ENCODE data around the gene CLTRN.
A peak's percentile ranks its signal among the peaks of the same experiment; 100 is the strongest.

The CLTRN gene

GRCh38 chrX:15675490-15675921, 10.9 kb upstream of the CLTRN start:
- peak overlapping the region; percentile 92 for H3K9ac ChIP-seq (ENCODE audit: low read depth, low read length, poor library complexity, severe bottlenecking)
- peaks cover 40% of the 10 kb centered on the region for H3K79me2 ChIP-seq (ENCODE audit: insufficient read depth, low read length)
- peaks cover 11% of the 10 kb centered on the region for H3K4me1 ChIP-seq (ENCODE audit: insufficient read depth, low read length, poor library complexity, severe bottlenecking)
- no peaks in the 10 kb centered on the region for H3F3A ChIP-seq (ENCODE audit: low read depth)
- peak overlapping the region; percentile 90 for H2AFZ ChIP-seq (ENCODE audit: low read length)
- H3K4me2 ChIP-seq (ENCODE audit: low read depth, low read length, poor library complexity, severe bottlenecking): peak overlapping the region; percentile 92
- peaks cover 20% of the 10 kb centered on the region for H4K20me1 ChIP-seq (ENCODE audit: insufficient read depth, low read length, poor library complexity, severe bottlenecking)
- no peaks in the 10 kb centered on the region for H3K9me3 ChIP-seq (ENCODE audit: insufficient read depth, low read depth, low read length)
- H3K36me3 ChIP-seq (ENCODE audit: insufficient read depth, low read length): no peaks in the 10 kb centered on the region
- H3K4me3 ChIP-seq (ENCODE audit: low read length, poor library complexity, severe bottlenecking): peak overlapping the region; percentile 91
- no peaks in the 10 kb centered on the region for H3K9me2 ChIP-seq (replicated peaks; ENCODE audit: low read depth, low read length)
- no peaks in the 10 kb centered on the region for H3K27me3 ChIP-seq (ENCODE audit: insufficient read depth, low read length, poor library complexity, severe bottlenecking)
- no peak for TF ChIP-seq CTCF (conservative IDR thresholded peaks at IDR 0.05; ENCODE audit: low read length)
- TF ChIP-seq EZH2phosphoT487 (IDR thresholded peaks at IDR 0.05; ENCODE audit: borderline replicate concordance): no peak

GRCh38 chrX:15674841-15675489, 10.4 kb upstream of the CLTRN start:
- Histone ChIP-seq H3K79me2 (ENCODE audit: insufficient read depth, low read length) (peaks cover 40% of the 10 kb centered on the region), H3K9me2 (replicated peaks; ENCODE audit: low read depth, low read length) (no peaks in the 10 kb centered on the region), H3K4me3 (ENCODE audit: low read length, poor library complexity, severe bottlenecking) (peak overlapping the region; percentile 91), H3K4me1 (ENCODE audit: insufficient read depth, low read length, poor library complexity, severe bottlenecking) (peaks cover 5% of the 10 kb centered on the region), H3F3A (ENCODE audit: low read depth) (no peaks in the 10 kb centered on the region), H3K9ac (ENCODE audit: low read depth, low read length, poor library complexity, severe bottlenecking) (peak overlapping the region; percentile 92), H2AFZ (ENCODE audit: low read length) (peak overlapping the region; percentile 90), H3K27me3 (ENCODE audit: insufficient read depth, low read length, poor library complexity, severe bottlenecking) (no peaks in the 10 kb centered on the region), H3K4me2 (ENCODE audit: low read depth, low read length, poor library complexity, severe bottlenecking) (peak overlapping the region; percentile 86), H4K20me1 (ENCODE audit: insufficient read depth, low read length, poor library complexity, severe bottlenecking) (peaks cover 20% of the 10 kb centered on the region), H3K9me3 (ENCODE audit: insufficient read depth, low read depth, low read length) (no peaks in the 10 kb centered on the region), H3K36me3 (ENCODE audit: insufficient read depth, low read length) (no peaks in the 10 kb centered on the region)
- TF ChIP-seq CTCF (conservative IDR thresholded peaks at IDR 0.05; ENCODE audit: low read length) (no peak), EZH2phosphoT487 (IDR thresholded peaks at IDR 0.05; ENCODE audit: borderline replicate concordance) (no peak)

- H3K4me2 ChIP-seq (ENCODE audit: low read depth, low read length, poor library complexity, severe bottlenecking): peak overlapping the region; percentile 86
- H3K27me3 ChIP-seq (ENCODE audit: insufficient read depth, low read length, poor library complexity, severe bottlenecking): no peaks in the 10 kb centered on the region
- peaks cover 20% of the 10 kb centered on the region for H4K20me1 ChIP-seq (ENCODE audit: insufficient read depth, low read length, poor library complexity, severe bottlenecking)
- no peaks in the 10 kb centered on the region for H3K9me2 ChIP-seq (replicated peaks; ENCODE audit: low read depth, low read length)
- TF ChIP-seq CTCF (conservative IDR thresholded peaks at IDR 0.05; ENCODE audit: low read length): no peak
- TF ChIP-seq EZH2phosphoT487 (IDR thresholded peaks at IDR 0.05; ENCODE audit: borderline replicate concordance): no peak
- peaks cover 39% of the 10 kb centered on the region for H3K79me2 ChIP-seq (ENCODE audit: insufficient read depth, low read length)
- H3K36me3 ChIP-seq (ENCODE audit: insufficient read depth, low read length): no peaks in the 10 kb centered on the region
- peak overlapping the region; percentile 75 for H2AFZ ChIP-seq (ENCODE audit: low read length)
- H3K9me3 ChIP-seq (ENCODE audit: insufficient read depth, low read depth, low read length): no peaks in the 10 kb centered on the region
- peak overlapping the region; percentile 92 for H3K9ac ChIP-seq (ENCODE audit: low read depth, low read length, poor library complexity, severe bottlenecking)
- peaks cover 3% of the 10 kb centered on the region for H3K4me1 ChIP-seq (ENCODE audit: insufficient read depth, low read length, poor library complexity, severe bottlenecking)
- no peaks in the 10 kb centered on the region for H3F3A ChIP-seq (ENCODE audit: low read depth)
- H3K4me3 ChIP-seq (ENCODE audit: low read length, poor library complexity, severe bottlenecking): peak overlapping the region; percentile 91
These were observed 9.9 kb upstream of the CLTRN start for GRCh38 chrX:15674514-15674840.
